GM12878 (cell line): ENCODE results near the gene NUAK1. TPM values are rescaled to one million over a fixed set of nuclear protein-coding genes. Genes with fewer than 3 reads are reported as not detected.

Experiments
- ATAC-seq: fragments of 200-7000 bp; cut with Tn5 transposase; 3 replicates; pipeline ENCODE4 v1.9.1; 2020; ENCODE audit warnings: mild to moderate bottlenecking, moderate library complexity
- BruUV-seq: library from RNA; stranded (reverse); fragments of 400-500 nt; replicated peaks from 2 replicates; lab custom pipeline; 2021; lab: Mats Ljungman, UMichigan
- CTCF ChIA-PET: fragments of 300-600 bp; sonication (Branson Sonifier 250); formaldehyde crosslinking; extraction: SDS; loops from one replicate; lab custom pipeline; 2021; ENCODE audit warnings: inconsistent platforms; lab: Yijun Ruan, JAX
- POLR2A ChIA-PET: fragments of 350-600 bp; formaldehyde crosslinking; extraction: SDS; loops from one replicate; lab custom pipeline; 2021; ENCODE audit warnings: inconsistent platforms; lab: Charles Lee
- RAD21 ChIA-PET: fragments of 300-600 bp; sonication (Branson Sonifier 250); formaldehyde crosslinking; loops from one replicate; lab custom pipeline; 2023; ENCODE audit warnings: antibody characterized with exemption; ENCODE audit not compliant: unreplicated experiment; lab: Charles Lee
- SMC1A ChIA-PET: fragments of 300-600 bp; sonication (Branson Sonifier 250); formaldehyde crosslinking; loops from one replicate; lab custom pipeline; 2023; ENCODE audit not compliant: unreplicated experiment, uncharacterized antibody; lab: Charles Lee
- DNase-seq: peaks from one replicate; pipeline ENCODE4 v3.0.0-alpha.2; 2011; ENCODE audit warnings: low read depth, low spot score
- FAIRE-seq: peaks from 3 replicates; lab custom pipeline; 2011; peaks lifted over from hg19 to GRCh38; lab: Jason Lieb, UNC
- H2AFZ ChIP-seq: 2 replicates; pipeline ENCODE4 v1.6.0; 2011; ENCODE audit warnings: low read depth, low read length, control low read depth; ENCODE audit not compliant: control insufficient read depth
- H3K27ac ChIP-seq: 2 replicates; pipeline ENCODE4 v1.5.1; 2011; ENCODE audit warnings: control low read depth; ENCODE audit not compliant: control insufficient read depth, insufficient read depth
- H3K27me3 ChIP-seq, 2 experiments: replicated peaks in 1 of 2; 2 replicates each; pipeline versions ENCODE4 v1.6.0 to v1.6.1; 2011; ENCODE audit warnings: low read length in 1 of 2; ENCODE audit not compliant: control insufficient read depth in 2 of 2, insufficient read depth in 2 of 2
- H3K36me3 ChIP-seq, 2 experiments: 2 replicates each; pipeline ENCODE4 v1.5.1; 2011; ENCODE audit warnings: low read length in 1 of 2; ENCODE audit not compliant: control insufficient read depth in 2 of 2, insufficient read depth in 2 of 2
- H3K4me1 ChIP-seq: 2 replicates; pipeline ENCODE4 v1.6.1; 2011; ENCODE audit warnings: mild to moderate bottlenecking, low read length, moderate library complexity, mixed read lengths; ENCODE audit not compliant: control insufficient read depth, insufficient read depth
- H3K4me2 ChIP-seq: 2 replicates; pipeline ENCODE4 v1.6.0; 2011; ENCODE audit warnings: control low read depth; ENCODE audit not compliant: control insufficient read depth, insufficient read depth
- H3K4me3 ChIP-seq: fragments of 200-600 bp; sonication (generic); 2 replicates; pipeline ENCODE4 v1.5.1; 2016
- H3K79me2 ChIP-seq: 2 replicates; pipeline ENCODE4 v1.6.0; 2011; ENCODE audit warnings: low read length; ENCODE audit not compliant: control insufficient read depth, insufficient read depth
- H3K9ac ChIP-seq: 2 replicates; pipeline ENCODE4 v1.8.0; 2011; ENCODE audit warnings: low read length, control low read depth, mixed read lengths; ENCODE audit not compliant: control insufficient read depth, insufficient read depth
- H3K9me3 ChIP-seq: replicated peaks from 3 replicates; pipeline ENCODE4 v1.5.1; 2011; ENCODE audit warnings: mild to moderate bottlenecking, low read length; ENCODE audit not compliant: control insufficient read depth, insufficient read depth
- H4K20me1 ChIP-seq: 2 replicates; pipeline ENCODE4 v1.6.0; 2011; ENCODE audit not compliant: control insufficient read depth, insufficient read depth
- BACH1 ChIP-seq: fragments of 450-650 bp; IDR thresholded peaks from 2 replicates; pipeline ENCODE4 v1.6.1; 2017; ENCODE audit warnings: mild to moderate bottlenecking, borderline replicate concordance
- BCL3 ChIP-seq: IDR thresholded peaks from 2 replicates; pipeline ENCODE4 v1.6.1; 2011; ENCODE audit warnings: borderline replicate concordance, low read depth, mild to moderate bottlenecking, moderate library complexity, low read length; ENCODE audit not compliant: insufficient read depth, poor library complexity, severe bottlenecking
- CREB1 ChIP-seq: IDR thresholded peaks from 2 replicates; pipeline ENCODE4 v1.6.1; 2012; ENCODE audit warnings: low read depth, mild to moderate bottlenecking, inconsistent platforms
- HSF1 ChIP-seq: fragments of 150-350 bp; IDR thresholded peaks from 2 replicates; pipeline ENCODE4 v1.6.1; 2014; ENCODE audit warnings: mild to moderate bottlenecking, low read depth, low read length
- MEF2B ChIP-seq: fragments of 450-650 bp; IDR thresholded peaks from 2 replicates; pipeline ENCODE4 v1.6.1; 2018; ENCODE audit warnings: mild to moderate bottlenecking, moderate library complexity; ENCODE audit not compliant: partially characterized antibody, poor library complexity, severe bottlenecking
- MYC ChIP-seq: IDR thresholded peaks from 2 replicates; pipeline ENCODE4 v1.6.1; 2011; ENCODE audit warnings: mild to moderate bottlenecking, low read length, moderate library complexity, inconsistent platforms; ENCODE audit not compliant: insufficient read depth, insufficient replicate concordance, insufficient read length, severe bottlenecking
- SP1 ChIP-seq: IDR thresholded peaks from one replicate; pipeline ENCODE4 v1.6.1; 2011; ENCODE audit warnings: low read depth, low read length
- STAT3 ChIP-seq: IDR thresholded peaks from 2 replicates; pipeline ENCODE4 v1.6.1; 2011; ENCODE audit warnings: low read depth, low read length, improper control_type of control experiment
- ZNF207 ChIP-seq: fragments of 450-650 bp; IDR thresholded peaks from 2 replicates; pipeline ENCODE4 v1.6.1; 2014; ENCODE audit warnings: antibody characterized with exemption, mild to moderate bottlenecking, borderline replicate concordance
- ZNF274 ChIP-seq: IDR thresholded peaks from one replicate; pipeline ENCODE4 v1.8.0; 2011; ENCODE audit not compliant: insufficient read length, insufficient read depth
- WGBS: methylation state at CpG from one replicate; pipeline ENCODE4 v1.1.6; 2016; ENCODE audit warnings: low lambda C conversion rate; ENCODE audit not compliant: insufficient replicate concordance, insufficient coverage; ENCODE audit errors: missing lambda C conversion rate; 5-methylcytosine and 5-hydroxymethylcytosine counted together
- in situ Hi-C: fragments of 300-500 bp; cut with MboI; formaldehyde crosslinking; loops from 9 replicates; pipeline ENCODE4 v1.14.3; 2018; ENCODE audit warnings: mixed read lengths
- intact Hi-C: fragments of 100-400 bp; cut with micrococcal nuclease; formaldehyde crosslinking; loops from one replicate; pipeline ENCODE4 v1.14.2; 2022; ENCODE audit not compliant: unreplicated experiment
- polyA plus RNA-seq, 11 experiments: library from polyadenylated mRNA; depleted of rRNA in 4 of 11; unstranded in 6 of 11; stranded (reverse) in 5 of 11; fragments of >200 nt; fragmentation: Nextera tagmentation in 4 of 11; fragmentation: Illumina TruSeq in 1 of 11; extraction: Ambion mirVana in 4 of 11; extraction: Trizol in 1 of 11; gene quantifications; 1 replicate in 1 of 11; 2 replicates in 10 of 11; pipeline versions ENCODE4 v1.2.1 to v1.2.3, GENCODE V29; 2011 to 2016; ENCODE audit warnings: inconsistent platforms in 2 of 11, missing spikeins in 2 of 11, low read depth in 1 of 11
- total RNA-seq, 4 experiments: library from RNA; depleted of rRNA in 3 of 4; stranded (reverse); fragments of >200 nt in 3 of 4; fragmentation: Illumina TruSeq in 1 of 4; extraction: Trizol in 1 of 4; gene quantifications; 2 replicates each; pipeline versions ENCODE4 v1.2.1 to v1.2.3, GENCODE V29; 2013 to 2021
- TF ChIP-seq, protein P1 (sequence below): IDR thresholded peaks from 2 replicates; pipeline ENCODE4 v1.6.1; 2012; ENCODE audit warnings: low read depth, low read length, improper control_type of control experiment
- TF ChIP-seq, protein P2 (sequence below): fragments of 450-650 bp; formaldehyde crosslinking; IDR thresholded peaks from 2 replicates; pipeline ENCODE4 v1.4.0; 2022; ENCODE audit warnings: mild to moderate bottlenecking, moderate library complexity

Gene NUAK1
- total and polyA plus RNA-seq, 10 of the 15 experiments (the other 5 are each of a cell fraction or from before 2014, with no cell fraction given): 0.03 to 0.42 (median 0.08) TPM; not detected in 2

DNA sequence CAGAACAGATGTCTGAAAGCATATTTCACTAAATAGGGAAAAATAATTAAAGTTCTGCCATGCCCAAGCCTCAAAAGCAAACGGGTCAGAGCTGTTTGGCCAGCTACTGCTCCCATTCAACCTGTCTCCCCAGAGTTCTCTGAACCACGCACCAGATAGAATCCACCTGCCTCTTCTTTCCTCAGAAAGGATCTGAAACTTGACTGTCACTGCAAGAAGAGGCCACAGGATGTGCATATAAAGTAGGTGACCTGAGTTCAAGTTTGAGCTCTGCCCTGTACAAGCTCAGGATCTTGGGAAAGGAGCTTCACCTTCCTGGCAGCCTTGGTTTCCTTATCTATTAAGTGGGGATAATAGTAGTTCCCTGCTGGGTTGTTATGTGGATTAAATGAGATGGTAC lies 91.8 kb downstream of the NUAK1 start (continued):
- TF ChIP-seq MYC: no peak

DNA sequence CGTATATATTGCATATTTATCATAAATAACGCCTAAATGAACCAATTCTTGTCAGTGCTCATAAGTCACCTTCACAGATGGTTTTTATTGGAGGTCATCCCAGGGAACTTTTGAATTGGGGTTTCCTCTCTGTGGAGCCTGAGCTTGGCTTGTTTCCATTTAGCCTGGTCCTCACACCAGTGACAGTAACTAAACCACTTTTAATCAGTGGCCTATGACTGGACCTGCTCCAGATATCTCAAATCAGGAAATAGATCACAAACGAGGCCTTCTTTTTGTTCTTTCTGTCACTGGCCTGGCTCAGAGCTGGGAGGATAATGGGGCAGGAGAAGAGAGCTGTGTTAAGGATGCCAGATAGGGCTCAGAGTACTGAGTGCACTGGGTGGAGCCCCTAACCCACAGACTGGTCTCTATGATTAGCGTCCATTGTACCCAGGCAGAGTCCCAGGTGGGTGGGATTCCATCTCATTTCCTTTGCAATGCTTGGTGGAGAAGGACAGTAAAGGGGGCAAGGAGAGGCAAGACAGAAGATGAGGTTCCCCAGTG lies 92.4 kb downstream of the NUAK1 start:
- Histone ChIP-seq H3K4me2 (no peak overlapping the region), H2AFZ (no peak overlapping the region), H3K4me1 (no peaks in the 10 kb centered on the region), H3K9me3 (no peaks in the 10 kb centered on the region), H3K79me2 (no peaks in the 10 kb centered on the region), H3K27ac (no peak overlapping the region), H4K20me1 (no peaks in the 10 kb centered on the region), H3K36me3 (no peaks in the 10 kb centered on the region), H3K9ac (no peak overlapping the region), H3K27me3 (peaks cover 0 to 2% of the 10 kb centered on the region in 2 experiments; a peak in 1 of 4 replicates), H3K4me3 (no peak overlapping the region)
- SMC1A ChIA-PET: interaction anchor here (1.2 kb wide), 1 partner anchor 243 kb away, joined by 3 read pairs; no protein-coding TSS in a partner anchor
- intact Hi-C loops (no loop called here), in situ Hi-C loops (no loop called here)
- CTCF ChIA-PET: no interaction called here
- ATAC-seq: no peak
- FAIRE-seq: no peak
- no TSS peak for BruUV-seq
- RAD21 ChIA-PET: no interaction called here
- WGBS: 49% methylated on average over 4 of the region's 4 CpGs
- DNase-seq: no peak
- POLR2A ChIA-PET: no interaction called here
- no peak for TF ChIP-seq BACH1
- TF ChIP-seq ZNF274: no peak
- no peak for TF ChIP-seq STAT3
- TF ChIP-seq ZNF207: no peak
- TF ChIP-seq CREB1: no peak
- no peak for TF ChIP-seq SP1
- no peak for TF ChIP-seq HSF1
- TF ChIP-seq, protein P1, sequence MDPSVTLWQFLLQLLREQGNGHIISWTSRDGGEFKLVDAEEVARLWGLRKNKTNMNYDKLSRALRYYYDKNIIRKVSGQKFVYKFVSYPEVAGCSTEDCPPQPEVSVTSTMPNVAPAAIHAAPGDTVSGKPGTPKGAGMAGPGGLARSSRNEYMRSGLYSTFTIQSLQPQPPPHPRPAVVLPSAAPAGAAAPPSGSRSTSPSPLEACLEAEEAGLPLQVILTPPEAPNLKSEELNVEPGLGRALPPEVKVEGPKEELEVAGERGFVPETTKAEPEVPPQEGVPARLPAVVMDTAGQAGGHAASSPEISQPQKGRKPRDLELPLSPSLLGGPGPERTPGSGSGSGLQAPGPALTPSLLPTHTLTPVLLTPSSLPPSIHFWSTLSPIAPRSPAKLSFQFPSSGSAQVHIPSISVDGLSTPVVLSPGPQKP: no peak
- TF ChIP-seq MEF2B: no peak
- TF ChIP-seq BCL3: no peak
- TF ChIP-seq, protein P2, sequence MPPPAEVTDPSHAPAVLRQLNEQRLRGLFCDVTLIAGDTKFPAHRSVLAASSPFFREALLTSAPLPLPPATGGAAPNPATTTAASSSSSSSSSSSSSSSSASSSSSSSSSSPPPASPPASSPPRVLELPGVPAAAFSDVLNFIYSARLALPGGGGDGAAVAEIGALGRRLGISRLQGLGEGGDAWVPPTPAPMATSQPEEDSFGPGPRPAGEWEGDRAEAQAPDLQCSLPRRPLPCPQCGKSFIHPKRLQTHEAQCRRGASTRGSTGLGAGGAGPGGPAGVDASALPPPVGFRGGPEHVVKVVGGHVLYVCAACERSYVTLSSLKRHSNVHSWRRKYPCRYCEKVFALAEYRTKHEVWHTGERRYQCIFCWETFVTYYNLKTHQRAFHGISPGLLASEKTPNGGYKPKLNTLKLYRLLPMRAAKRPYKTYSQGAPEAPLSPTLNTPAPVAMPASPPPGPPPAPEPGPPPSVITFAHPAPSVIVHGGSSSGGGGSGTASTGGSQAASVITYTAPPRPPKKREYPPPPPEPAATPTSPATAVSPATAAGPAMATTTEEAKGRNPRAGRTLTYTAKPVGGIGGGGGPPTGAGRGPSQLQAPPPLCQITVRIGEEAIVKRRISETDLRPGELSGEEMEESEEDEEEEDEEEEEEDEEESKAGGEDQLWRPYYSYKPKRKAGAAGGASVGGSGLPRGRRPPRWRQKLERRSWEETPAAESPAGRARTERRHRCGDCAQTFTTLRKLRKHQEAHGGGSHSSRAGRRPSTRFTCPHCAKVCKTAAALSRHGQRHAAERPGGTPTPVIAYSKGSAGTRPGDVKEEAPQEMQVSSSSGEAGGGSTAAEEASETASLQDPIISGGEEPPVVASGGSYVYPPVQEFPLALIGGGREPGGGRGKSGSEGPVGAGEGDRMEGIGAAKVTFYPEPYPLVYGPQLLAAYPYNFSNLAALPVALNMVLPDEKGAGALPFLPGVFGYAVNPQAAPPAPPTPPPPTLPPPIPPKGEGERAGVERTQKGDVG (CRISPR knock-in tag): no peak
